ENCODE measurements around the gene PRCP.

Gene PRCP

GRCh38 chr11:82889133-82890001, 10.9 kb downstream of the PRCP start:
- Mint-ChIP-seq H3K9me3 (no peaks in the 10 kb centered on the region), H3K4me1 (no peaks in the 10 kb centered on the region), H3K27me3 (ENCODE audit: low read depth) (no peaks in the 10 kb centered on the region), H3K36me3 (ENCODE audit: low read depth) (peaks cover 4% of the 10 kb centered on the region), H3K4me3 (no peak overlapping the region), H3K27ac (no peak overlapping the region)
- TF ChIP-seq CTCF (IDR thresholded peaks at IDR 0.05; ENCODE audit: unreplicated experiment in 3 of 3) = no peak

- no peak for TF ChIP-seq CTCF (IDR thresholded peaks at IDR 0.05; ENCODE audit: unreplicated experiment in 3 of 3)
- peaks cover 42% of the 10 kb centered on the region for H3K36me3 Mint-ChIP-seq (ENCODE audit: low read depth)
- peaks cover 14% of the 10 kb centered on the region for H3K9me3 Mint-ChIP-seq
- H3K27ac Mint-ChIP-seq = no peak overlapping the region
- no peaks in the 10 kb centered on the region for H3K4me1 Mint-ChIP-seq
- no peak overlapping the region for H3K4me3 Mint-ChIP-seq
- H3K27me3 Mint-ChIP-seq (ENCODE audit: low read depth) = no peaks in the 10 kb centered on the region
Observed at GRCh38 chr11:82883853-82884252, 16.4 kb downstream of the PRCP start.

- H3K4me3 Mint-ChIP-seq = no peak overlapping the region
- H3K36me3 Mint-ChIP-seq (ENCODE audit: low read depth) = peaks cover 50% of the 10 kb centered on the region
- TF ChIP-seq CTCF (IDR thresholded peaks at IDR 0.05; ENCODE audit: unreplicated experiment in 3 of 3) = no peak
- H3K9me3 Mint-ChIP-seq = peaks cover 23% of the 10 kb centered on the region
- no peaks in the 10 kb centered on the region for H3K27me3 Mint-ChIP-seq (ENCODE audit: low read depth)
- H3K4me1 Mint-ChIP-seq = no peaks in the 10 kb centered on the region
- H3K27ac Mint-ChIP-seq = peak overlapping the region in 1 of 3 experiments; percentile 87
Observed at GRCh38 chr11:82874646-82875523, 25.3 kb downstream of the PRCP start.

- TF ChIP-seq CTCF (IDR thresholded peaks at IDR 0.05; ENCODE audit: unreplicated experiment in 3 of 3) = no peak
- H3K36me3 Mint-ChIP-seq (ENCODE audit: low read depth) = peaks cover 40% of the 10 kb centered on the region
- H3K4me3 Mint-ChIP-seq = no peak overlapping the region
- H3K27me3 Mint-ChIP-seq (ENCODE audit: low read depth) = no peaks in the 10 kb centered on the region
- peaks cover 19% of the 10 kb centered on the region for H3K9me3 Mint-ChIP-seq
- no peaks in the 10 kb centered on the region for H3K4me1 Mint-ChIP-seq
- no peak overlapping the region for H3K27ac Mint-ChIP-seq
Observed at GRCh38 chr11:82873919-82874333, 26.3 kb downstream of the PRCP start.

- Mint-ChIP-seq H3K36me3 (ENCODE audit: low read depth) (peaks cover 26% of the 10 kb centered on the region), H3K27ac (peak overlapping the region in 1 of 3 experiments; percentile 4), H3K9me3 (peaks cover 8% of the 10 kb centered on the region), H3K4me1 (peaks cover 2% of the 10 kb centered on the region), H3K27me3 (ENCODE audit: low read depth) (no peaks in the 10 kb centered on the region), H3K4me3 (no peak overlapping the region)
- no peak for TF ChIP-seq CTCF (IDR thresholded peaks at IDR 0.05; ENCODE audit: unreplicated experiment in 3 of 3)
Observed at GRCh38 chr11:82872377-82873150, 27.7 kb downstream of the PRCP start.
